HT1080 (cell line): ENCODE results near the gene DNAH1. TPM values are rescaled to one million over a fixed set of nuclear protein-coding genes. Genes with fewer than 3 reads are reported as not detected.

Source experiments
- DNase-seq: peaks from one replicate; pipeline ENCODE4 v3.0.0-alpha.2; 2015; ENCODE audit warnings: low read depth
- total RNA-seq: library from RNA; depleted of rRNA; stranded (reverse); fragments of >200 nt; shearing (Covaris generic); gene quantifications from 2 replicates; pipeline ENCODE4 v1.2.3, GENCODE V29; 2014

Gene DNAH1
- total RNA-seq, 1 experiment from 2014 or later = 0.10 TPM

- DNase-seq = peak; percentile 35
Observed at GRCh38 chr3:52385157-52385556, 69.0 kb downstream of the DNAH1 start.

GRCh38 chr3:52387481-52387880 is 71.4 kb downstream of the DNAH1 start:
- no peak for DNase-seq

GRCh38 chr3:52388348-52388821 is 72.3 kb downstream of the DNAH1 start:
- no peak for DNase-seq

GRCh38 chr3:52388933-52389332 is 72.8 kb downstream of the DNAH1 start:
- no peak for DNase-seq

- DNase-seq = no peak
Observed at GRCh38 chr3:52391096-52391495, 75.0 kb downstream of the DNAH1 start.

- no peak for DNase-seq
Observed at GRCh38 chr3:52392216-52392930, 76.3 kb downstream of the DNAH1 start.

GRCh38 chr3:52393131-52393807 is 77.2 kb downstream of the DNAH1 start:
- no peak for DNase-seq

- DNase-seq = no peak
Observed at GRCh38 chr3:52393959-52394670, 78.0 kb downstream of the DNAH1 start.

- DNase-seq = no peak
Observed at GRCh38 chr3:52394751-52395502, 78.8 kb downstream of the DNAH1 start.

GRCh38 chr3:52395503-52395865 is 79.4 kb downstream of the DNAH1 start:
- DNase-seq = no peak

GRCh38 chr3:52396011-52396906 is 80.1 kb downstream of the DNAH1 start:
- no peak for DNase-seq

- no peak for DNase-seq
Observed at GRCh38 chr3:52396907-52397591, 80.9 kb downstream of the DNAH1 start.

GRCh38 chr3:52397676-52398399 is 81.7 kb downstream of the DNAH1 start:
- no peak for DNase-seq

GRCh38 chr3:52398670-52399081 is 82.6 kb downstream of the DNAH1 start:
- no peak for DNase-seq

- DNase-seq = no peak
Observed at GRCh38 chr3:52399131-52399530, 83.0 kb downstream of the DNAH1 start.

GRCh38 chr3:52399593-52399992 is 83.5 kb downstream of the DNAH1 start:
- no peak for DNase-seq

GRCh38 chr3:52400275-52400793 is 84.2 kb downstream of the DNAH1 start:
- DNase-seq = no peak

GRCh38 chr3:52401021-52401420 is 84.9 kb downstream of the DNAH1 start:
- no peak for DNase-seq

- DNase-seq = no peak
Observed at GRCh38 chr3:52401551-52401950, 85.4 kb downstream of the DNAH1 start.
